ENCODE data around the gene HIPK2.
"Not testable (repeated sequence)": the region's sequence is repeated elsewhere in the genome, so short reads cannot be mapped to it uniquely, and the experiment has no call there.

HIPK2 gene

GRCh38 chr7:139675127-139676125 is 102.4 kb downstream of the HIPK2 start:
- DNase-seq (ENCODE audit: low read depth, low spot score) = no peak

- no peak for DNase-seq (ENCODE audit: low read depth, low spot score)
Observed at GRCh38 chr7:139674752-139675126, 103.1 kb downstream of the HIPK2 start.

- DNase-seq (ENCODE audit: low read depth, low spot score) = no peak
Observed at GRCh38 chr7:139674341-139674740, 103.5 kb downstream of the HIPK2 start.

- no peak for DNase-seq (ENCODE audit: low read depth, low spot score)
Observed at GRCh38 chr7:139673762-139674161, 104.0 kb downstream of the HIPK2 start.

GRCh38 chr7:139673230-139673629 is 104.6 kb downstream of the HIPK2 start:
- no peak for DNase-seq (ENCODE audit: low read depth, low spot score)

GRCh38 chr7:139671967-139672366 is 105.8 kb downstream of the HIPK2 start:
- DNase-seq (ENCODE audit: low read depth, low spot score) = no peak

- DNase-seq (ENCODE audit: low read depth, low spot score) = not testable (repeated sequence)
Observed at GRCh38 chr7:139670662-139671061, 107.1 kb downstream of the HIPK2 start.

GRCh38 chr7:139669106-139670061 is 108.4 kb downstream of the HIPK2 start:
- no peak for DNase-seq (ENCODE audit: low read depth, low spot score)

GRCh38 chr7:139667377-139667776 is 110.4 kb downstream of the HIPK2 start:
- no peak for DNase-seq (ENCODE audit: low read depth, low spot score)

- DNase-seq (ENCODE audit: low read depth, low spot score) = no peak
Observed at GRCh38 chr7:139666501-139666900, 111.3 kb downstream of the HIPK2 start.

GRCh38 chr7:139664434-139664833 is 113.4 kb downstream of the HIPK2 start:
- DNase-seq (ENCODE audit: low read depth, low spot score) = no peak

GRCh38 chr7:139663608-139664177 is 114.1 kb downstream of the HIPK2 start:
- DNase-seq (ENCODE audit: low read depth, low spot score) = no peak

GRCh38 chr7:139661903-139662302 is 115.9 kb downstream of the HIPK2 start:
- no peak for DNase-seq (ENCODE audit: low read depth, low spot score)

- DNase-seq (ENCODE audit: low read depth, low spot score) = no peak
Observed at GRCh38 chr7:139661043-139661440, 116.8 kb downstream of the HIPK2 start.

- DNase-seq (ENCODE audit: low read depth, low spot score) = no peak
Observed at GRCh38 chr7:139660317-139661042, 117.3 kb downstream of the HIPK2 start.

- no peak for DNase-seq (ENCODE audit: low read depth, low spot score)
Observed at GRCh38 chr7:139659922-139660316, 117.9 kb downstream of the HIPK2 start.

GRCh38 chr7:139658908-139659675 is 118.7 kb downstream of the HIPK2 start:
- no peak for DNase-seq (ENCODE audit: low read depth, low spot score)

- no peak for DNase-seq (ENCODE audit: low read depth, low spot score)
Observed at GRCh38 chr7:139658296-139658695, 119.5 kb downstream of the HIPK2 start.

GRCh38 chr7:139657725-139658124 is 120.1 kb downstream of the HIPK2 start:
- DNase-seq (ENCODE audit: low read depth, low spot score) = no peak

GRCh38 chr7:139656387-139656786 is 121.4 kb downstream of the HIPK2 start:
- no peak for DNase-seq (ENCODE audit: low read depth, low spot score)
